Measurements from ENCODE around the gene FTO. TPM values are rescaled to one million over a fixed set of nuclear protein-coding genes. Genes with fewer than 3 reads are reported as not detected.

FTO gene
- total RNA-seq, 1 donor from 2014 or later: 110 TPM

- Histone ChIP-seq H3K9me3 (ENCODE audit: low read depth) (peaks cover 4% of the 10 kb centered on the region), H3K27me3 (no peaks in the 10 kb centered on the region), H3K4me3 (no peak overlapping the region), H3K4me1 (peaks cover 14% of the 10 kb centered on the region), H4K20me1 (ENCODE audit: low read depth) (no peaks in the 10 kb centered on the region), H2AFZ (replicated peaks) (no peak overlapping the region), H3K36me3 (peaks cover 7% of the 10 kb centered on the region), H3K79me2 (ENCODE audit: low read depth) (peaks cover 78% of the 10 kb centered on the region), H3K27ac (no peak overlapping the region), H3K4me2 (no peak overlapping the region), H3F3A (ENCODE audit: low read depth) (no peaks in the 10 kb centered on the region), H3K9ac (no peak overlapping the region)
- peaks cover 14% of the 10 kb centered on the region for H3K9me3 Mint-ChIP-seq
- peaks cover 3% of the 10 kb centered on the region for H3K36me3 Mint-ChIP-seq
- peaks cover 6% of the 10 kb centered on the region for H3K4me1 Mint-ChIP-seq
- no peaks in the 10 kb centered on the region for H3K27me3 Mint-ChIP-seq (ENCODE audit: insufficient read depth, low read depth)
- no peak overlapping the region for H3K27ac Mint-ChIP-seq
- no peak for DNase-seq (ENCODE audit: low spot score)
- TF ChIP-seq EZH2 (IDR thresholded peaks at IDR 0.05) (no peak), CTCF (IDR thresholded peaks at IDR 0.05) (no peak), EZH2phosphoT487 (IDR thresholded peaks at IDR 0.05) (no peak)
- H3K4me3 Mint-ChIP-seq: no peak overlapping the region
Observed at GRCh38 chr16:53803998-53804397, 100.0 kb downstream of the FTO start.

GRCh38 chr16:53804467-53804866, 100.5 kb downstream of the FTO start:
- TF ChIP-seq EZH2 (IDR thresholded peaks at IDR 0.05) (no peak), EZH2phosphoT487 (IDR thresholded peaks at IDR 0.05) (no peak), CTCF (IDR thresholded peaks at IDR 0.05) (no peak)
- Mint-ChIP-seq H3K9me3 (peaks cover 12% of the 10 kb centered on the region), H3K27ac (no peak overlapping the region)

DNA sequence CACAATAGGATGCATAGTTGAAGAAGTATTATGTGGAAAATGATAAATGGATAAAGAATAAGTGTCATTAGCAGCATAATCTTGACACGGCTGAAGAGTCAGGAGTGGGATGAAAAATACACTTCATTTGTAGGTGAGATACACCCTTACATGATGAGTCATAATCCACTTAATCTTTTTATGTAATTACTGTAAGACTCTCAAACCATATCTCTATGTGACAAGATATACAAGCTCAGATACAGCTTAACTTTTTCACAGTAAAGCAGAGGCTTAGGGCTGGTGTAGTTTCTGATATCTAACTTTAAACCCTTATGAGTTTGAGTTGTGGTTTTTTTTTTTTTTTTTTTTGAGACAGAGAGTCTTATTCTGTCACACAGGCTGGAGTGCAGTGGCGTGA, 101.2 kb downstream of the FTO start:
- no peak overlapping the region for H3K27ac Mint-ChIP-seq
- Histone ChIP-seq H3K79me2 (ENCODE audit: low read depth) (peaks cover 71% of the 10 kb centered on the region), H3K9me3 (ENCODE audit: low read depth) (peaks cover 4% of the 10 kb centered on the region), H3K4me3 (no peak overlapping the region), H2AFZ (replicated peaks) (no peak overlapping the region), H3F3A (ENCODE audit: low read depth) (no peaks in the 10 kb centered on the region), H4K20me1 (ENCODE audit: low read depth) (no peaks in the 10 kb centered on the region), H3K4me2 (no peak overlapping the region), H3K4me1 (peaks cover 17% of the 10 kb centered on the region), H3K36me3 (peaks cover 7% of the 10 kb centered on the region), H3K27me3 (no peaks in the 10 kb centered on the region), H3K9ac (no peak overlapping the region), H3K27ac (no peak overlapping the region)
- peaks cover 9% of the 10 kb centered on the region for H3K9me3 Mint-ChIP-seq
- no peaks in the 10 kb centered on the region for H3K27me3 Mint-ChIP-seq (ENCODE audit: insufficient read depth, low read depth)
- TF ChIP-seq EZH2 (IDR thresholded peaks at IDR 0.05) (no peak), EZH2phosphoT487 (IDR thresholded peaks at IDR 0.05) (no peak), CTCF (IDR thresholded peaks at IDR 0.05) (no peak)
- peaks cover 6% of the 10 kb centered on the region for H3K4me1 Mint-ChIP-seq
- peaks cover 3% of the 10 kb centered on the region for H3K36me3 Mint-ChIP-seq
- H3K4me3 Mint-ChIP-seq: no peak overlapping the region
- no peak for DNase-seq (ENCODE audit: low spot score)

More at GRCh38 chr16:53804467-53804866, 100.5 kb downstream of the FTO start:
- Histone ChIP-seq H3K9ac (no peak overlapping the region), H3K27ac (no peak overlapping the region), H3K4me1 (peaks cover 14% of the 10 kb centered on the region), H3K4me2 (no peak overlapping the region), H2AFZ (replicated peaks) (no peak overlapping the region), H3K79me2 (ENCODE audit: low read depth) (peaks cover 78% of the 10 kb centered on the region), H4K20me1 (ENCODE audit: low read depth) (no peaks in the 10 kb centered on the region), H3K9me3 (ENCODE audit: low read depth) (peaks cover 4% of the 10 kb centered on the region), H3K27me3 (no peaks in the 10 kb centered on the region), H3K36me3 (peaks cover 7% of the 10 kb centered on the region), H3F3A (ENCODE audit: low read depth) (no peaks in the 10 kb centered on the region), H3K4me3 (no peak overlapping the region)
- no peaks in the 10 kb centered on the region for H3K27me3 Mint-ChIP-seq (ENCODE audit: insufficient read depth, low read depth)
- DNase-seq (ENCODE audit: low spot score): no peak
- H3K4me3 Mint-ChIP-seq: no peak overlapping the region
- H3K36me3 Mint-ChIP-seq: peaks cover 3% of the 10 kb centered on the region
- peaks cover 6% of the 10 kb centered on the region for H3K4me1 Mint-ChIP-seq
